HG03575 (cell line): ENCODE data around the gene CA11.
"Not testable (repeated sequence)": the region's sequence is repeated elsewhere in the genome, so short reads cannot be mapped to it uniquely, and the experiment has no call there.

Experiments used
- ATAC-seq: cut with Tn5 transposase; IDR thresholded peaks from one replicate; pipeline ENCODE4 v1.9.1; 2021; ENCODE audit not compliant: unreplicated experiment, insufficient number of reproducible peaks, low FRiP score; ENCODE audit errors: extremely low read depth

CA11 gene

GRCh38 chr19:48646001-48646721, at the start of gene CA11:
TSS of gene CA11 (minus strand) at chr19:48646187. CDS start at chr19:48645632, 555 bp downstream.
- no peak for ATAC-seq

- ATAC-seq, result not testable (repeated sequence)
Observed at GRCh38 chr19:48693629-48694028, 47.6 kb upstream of the CA11 start.

GRCh38 chr19:48689449-48689848, 43.5 kb upstream of the CA11 start:
- no peak for ATAC-seq

- no peak for ATAC-seq
Observed at GRCh38 chr19:48687776-48688175, 41.8 kb upstream of the CA11 start.

- not testable (repeated sequence) for ATAC-seq
Observed at GRCh38 chr19:48686637-48687036, 40.6 kb upstream of the CA11 start.

- ATAC-seq, result no peak
Observed at GRCh38 chr19:48686088-48686487, 40.1 kb upstream of the CA11 start.

GRCh38 chr19:48685583-48685982, 39.6 kb upstream of the CA11 start:
- no peak for ATAC-seq

GRCh38 chr19:48683349-48683748, 37.4 kb upstream of the CA11 start:
- ATAC-seq, result no peak

GRCh38 chr19:48681127-48681470, 35.1 kb upstream of the CA11 start:
- ATAC-seq, result no peak

GRCh38 chr19:48680436-48681126, 34.6 kb upstream of the CA11 start:
- no peak for ATAC-seq

GRCh38 chr19:48680006-48680405, 34.0 kb upstream of the CA11 start:
- not testable (repeated sequence) for ATAC-seq

GRCh38 chr19:48678201-48678600, 32.2 kb upstream of the CA11 start:
- no peak for ATAC-seq

- no peak for ATAC-seq
Observed at GRCh38 chr19:48676887-48677286, 30.9 kb upstream of the CA11 start.

GRCh38 chr19:48676487-48676886, 30.5 kb upstream of the CA11 start:
- ATAC-seq, result no peak

- no peak for ATAC-seq
Observed at GRCh38 chr19:48674921-48675824, 29.2 kb upstream of the CA11 start.

GRCh38 chr19:48674216-48674809, 28.3 kb upstream of the CA11 start:
- ATAC-seq, result no peak

GRCh38 chr19:48673436-48674100, 27.6 kb upstream of the CA11 start:
- ATAC-seq, result no peak

GRCh38 chr19:48672994-48673393, 27.0 kb upstream of the CA11 start, which contains the start of gene NTN5:
TSS of gene NTN5 (minus strand) at chr19:48673017. CDS start at chr19:48670986, 2,031 bp downstream.
- no peak for ATAC-seq
